NCI-H345 treated with DMSO at 0.1 percent for 48 hours (cell line): Measurements from ENCODE around the gene CELSR1.

Experiments used
- DNase-seq: peaks from one replicate; lab custom pipeline; 2025; ENCODE audit not compliant: unreplicated experiment; lab: John Stamatoyannopoulos, UW

The CELSR1 gene

DNA sequence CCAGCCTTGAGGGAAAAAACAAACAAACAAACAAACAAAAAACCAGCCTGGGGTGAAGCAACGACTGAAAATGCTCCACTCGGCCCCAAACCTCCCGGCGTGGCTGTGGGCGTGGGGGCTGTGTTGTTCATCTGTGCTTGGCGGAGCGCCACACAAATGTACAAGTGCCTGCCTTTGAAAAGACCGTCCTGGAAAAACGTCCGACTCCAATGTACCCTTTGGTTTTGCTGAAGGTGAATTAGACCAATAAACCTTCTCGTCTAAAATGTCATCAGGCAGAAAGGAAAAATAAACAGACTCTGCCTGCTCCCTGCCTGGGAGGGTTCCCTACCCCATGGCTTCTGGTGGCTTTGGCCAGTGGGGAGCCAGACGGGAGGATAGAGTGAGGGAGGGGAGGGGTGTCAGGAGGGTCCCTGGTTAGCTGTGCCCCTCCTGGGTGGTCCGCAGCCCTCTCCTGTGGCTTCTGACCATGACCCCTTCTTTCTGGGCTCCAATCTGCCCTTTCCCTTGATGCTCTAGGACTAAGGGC is 108.0 kb downstream of the CELSR1 start:
- DNase-seq: no peak

DNA sequence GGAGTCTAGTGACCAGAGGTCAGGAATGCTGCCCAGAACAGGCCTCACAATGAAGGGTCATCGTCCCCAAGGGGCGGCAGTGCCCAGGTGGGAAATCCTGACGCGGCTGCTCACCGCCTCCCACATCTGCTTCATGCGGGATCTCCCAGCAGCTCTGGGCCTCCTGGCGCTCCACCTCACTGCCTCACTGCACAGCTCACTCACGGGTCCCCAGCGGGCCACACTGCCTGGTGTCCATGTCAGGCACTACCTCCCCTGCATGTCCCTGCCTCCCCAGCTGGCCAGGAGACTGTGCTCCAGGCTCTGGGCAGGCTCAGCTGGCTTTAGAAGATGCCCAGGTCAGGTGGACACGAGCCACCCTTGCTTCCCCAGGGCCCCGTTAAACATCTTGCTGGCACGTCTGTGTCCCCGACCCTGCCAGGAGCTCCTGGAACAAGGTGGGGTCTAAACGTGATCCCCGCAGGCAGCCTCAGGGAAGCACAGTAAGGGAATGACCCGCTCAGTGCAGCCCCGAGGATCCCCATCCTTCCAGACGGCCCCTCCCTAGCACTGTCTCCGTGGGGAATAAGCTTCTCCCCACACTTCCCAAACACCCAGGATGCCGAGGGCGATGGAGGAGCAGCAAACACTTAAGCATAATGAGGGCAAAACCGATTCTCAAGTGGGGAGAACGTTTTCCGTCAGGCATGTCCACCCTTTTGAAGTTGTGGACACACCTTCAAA is 108.7 kb downstream of the CELSR1 start:
- no peak for DNase-seq

DNA sequence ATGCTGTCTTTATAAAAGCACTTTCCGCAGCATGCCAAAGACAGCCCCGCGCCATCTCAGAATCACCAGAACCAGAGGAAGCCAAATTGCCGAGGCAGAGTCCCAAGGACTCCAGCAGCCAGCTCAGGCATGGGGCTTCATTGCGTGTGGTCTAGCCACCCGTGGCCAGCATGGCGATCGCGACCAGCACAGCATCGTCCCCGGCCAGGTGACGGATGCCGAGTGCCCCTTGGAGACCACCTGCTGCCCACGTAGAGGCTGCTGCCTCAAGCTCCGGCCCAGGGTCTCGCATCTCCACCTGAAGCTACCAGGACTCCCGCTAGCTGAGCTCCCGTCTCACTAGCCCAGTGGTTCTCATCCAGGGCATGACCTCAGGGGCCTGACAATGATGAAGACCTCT is 109.2 kb downstream of the CELSR1 start:
- no peak for DNase-seq

DNA sequence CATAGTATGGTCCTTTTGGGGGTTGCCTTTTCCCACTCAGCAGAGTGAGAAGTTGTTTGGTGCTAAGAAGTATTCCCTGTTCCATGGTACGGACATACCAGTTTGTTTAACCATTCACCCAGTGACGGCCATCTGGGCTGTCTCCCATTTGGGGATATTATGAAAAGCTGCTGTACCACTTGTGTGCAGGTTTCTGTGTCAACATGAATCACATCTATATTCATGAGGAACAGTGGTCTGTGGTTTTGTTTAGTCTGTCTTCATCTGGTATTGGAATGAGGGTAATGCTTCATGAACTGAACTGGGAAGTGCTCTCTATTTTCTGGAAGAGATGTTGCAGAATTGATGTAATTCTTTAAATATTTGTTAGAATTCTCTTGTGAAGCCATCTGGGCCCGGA is 112.4 kb downstream of the CELSR1 start:
- no peak for DNase-seq

DNA sequence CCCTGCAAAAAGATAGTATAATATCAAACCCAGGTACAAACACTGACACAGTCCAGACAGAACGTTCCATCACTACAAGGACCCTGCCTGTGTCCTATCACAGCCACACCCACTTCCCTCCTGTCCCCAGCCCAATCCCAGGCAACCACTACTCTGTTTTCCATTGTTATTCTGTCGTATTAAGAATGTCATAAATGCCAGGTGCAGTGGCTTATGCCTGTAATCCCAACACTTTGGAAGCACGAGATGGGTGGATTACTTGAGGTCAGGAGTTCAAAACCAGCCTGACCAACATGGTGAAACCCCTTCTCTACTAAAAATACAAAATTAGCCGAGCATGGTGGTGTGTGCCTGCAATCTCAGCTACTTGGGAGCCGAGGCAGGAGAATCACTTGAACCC is 112.9 kb downstream of the CELSR1 start:
- DNase-seq: no peak

DNA sequence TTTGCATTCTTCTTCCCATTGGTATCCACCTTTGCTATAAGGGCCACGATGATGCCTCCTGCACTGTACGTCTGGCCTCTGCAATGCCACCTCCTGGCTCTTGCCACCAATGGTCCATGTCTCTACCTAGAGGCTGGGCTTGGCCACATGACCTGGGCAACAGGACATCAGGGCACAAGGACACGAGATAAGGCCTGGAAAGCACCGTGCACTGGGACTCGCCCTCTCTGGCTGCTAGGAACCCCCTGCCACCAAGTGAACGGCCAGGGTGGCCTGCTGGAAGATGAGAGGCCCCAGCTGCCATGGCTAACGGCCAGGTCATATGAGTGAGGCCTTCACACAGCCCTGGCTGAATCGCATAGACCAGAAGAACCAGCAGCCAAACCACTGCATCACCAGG is 114.5 kb downstream of the CELSR1 start:
- no peak for DNase-seq

DNA sequence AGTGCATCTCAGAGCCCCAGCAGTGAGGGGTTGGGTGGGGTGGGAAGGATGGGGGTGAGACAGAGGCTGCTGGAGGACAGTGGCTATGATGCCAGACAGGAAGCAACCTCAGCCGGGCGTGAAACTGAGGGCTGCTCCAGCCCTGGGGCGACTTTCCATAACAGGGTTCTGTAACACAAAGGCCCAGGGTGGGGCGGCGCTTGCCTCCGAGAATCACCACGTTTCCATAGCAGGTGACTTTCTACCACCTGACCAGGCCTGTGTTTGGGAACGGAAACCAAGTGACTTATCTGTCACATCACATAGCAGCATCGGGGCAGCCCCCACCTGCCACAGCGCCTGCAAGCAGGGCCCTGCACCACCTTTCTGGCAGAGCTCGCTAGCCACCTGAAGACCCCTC is 116.2 kb downstream of the CELSR1 start:
- DNase-seq: peak; percentile 25

DNA sequence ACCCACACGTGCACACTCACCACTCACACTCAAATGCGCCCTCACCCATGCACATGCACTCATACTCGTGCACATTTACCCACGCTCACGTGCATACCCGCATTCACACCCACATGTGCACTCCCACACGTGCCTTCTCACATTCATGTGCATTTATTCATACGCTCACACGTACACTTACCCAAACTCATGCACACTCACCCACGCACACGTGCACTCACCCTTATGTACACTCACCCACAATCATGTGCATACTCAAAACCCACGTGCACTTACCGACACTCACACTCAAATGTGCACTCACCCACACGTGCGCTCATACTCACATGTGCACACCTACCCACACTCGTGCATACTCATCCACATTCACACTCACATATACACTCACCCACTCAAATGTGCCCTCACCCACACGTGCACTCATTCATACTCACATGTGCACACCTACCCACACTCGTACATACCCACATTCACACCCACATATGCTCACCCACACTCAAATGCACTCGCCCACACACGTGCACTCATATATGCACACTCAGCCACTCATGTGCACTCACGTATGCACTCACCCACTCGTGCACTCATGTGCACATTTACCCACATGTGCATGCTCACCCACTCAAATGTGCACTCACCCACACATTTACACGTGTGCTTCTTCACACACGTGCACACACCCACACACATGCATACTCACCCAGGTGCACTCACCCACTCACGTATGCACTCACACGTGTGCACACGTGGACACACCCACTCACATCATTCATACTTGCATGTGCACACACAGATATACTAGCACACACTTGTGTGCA is 117.5 kb downstream of the CELSR1 start:
- DNase-seq: no peak

DNA sequence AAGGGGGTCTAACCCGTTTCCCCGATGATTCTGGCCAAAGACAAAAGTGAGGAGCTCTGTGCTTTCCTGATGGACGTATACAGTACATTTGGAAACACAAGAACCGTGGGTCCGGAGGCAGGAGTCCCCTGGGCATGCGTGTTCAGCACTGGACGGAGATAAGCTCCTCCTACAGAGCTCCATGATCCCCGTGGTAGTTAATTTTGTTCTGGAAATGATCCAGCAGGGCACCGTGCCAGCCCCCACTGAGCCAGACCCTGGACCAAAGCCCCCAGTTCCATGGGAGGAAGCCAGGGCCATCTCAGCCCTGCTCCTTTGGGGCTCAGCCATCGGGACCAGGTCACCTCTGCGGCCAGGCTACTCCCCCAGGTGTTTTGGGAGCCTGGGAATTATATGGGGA is 118.6 kb downstream of the CELSR1 start:
- no peak for DNase-seq

DNA sequence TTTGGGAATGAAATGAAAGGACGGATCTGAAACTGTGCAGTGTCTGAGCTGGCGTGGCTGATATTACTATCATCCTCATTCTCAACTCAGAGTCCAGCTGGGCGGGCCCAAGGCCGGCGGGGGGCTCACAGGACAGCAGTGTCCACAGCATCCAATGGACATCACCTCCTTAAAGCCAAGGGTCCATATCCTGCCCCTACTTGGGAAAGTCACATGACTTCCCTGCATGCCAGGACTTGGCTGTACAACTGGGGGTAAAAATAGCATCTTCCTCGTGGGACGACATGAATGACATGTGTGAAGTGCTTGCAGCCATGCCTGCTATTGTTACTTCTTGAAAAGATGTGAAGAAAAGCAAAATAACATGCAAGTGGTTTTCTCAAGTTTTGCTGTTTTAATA is 119.7 kb downstream of the CELSR1 start:
- no peak for DNase-seq

DNA sequence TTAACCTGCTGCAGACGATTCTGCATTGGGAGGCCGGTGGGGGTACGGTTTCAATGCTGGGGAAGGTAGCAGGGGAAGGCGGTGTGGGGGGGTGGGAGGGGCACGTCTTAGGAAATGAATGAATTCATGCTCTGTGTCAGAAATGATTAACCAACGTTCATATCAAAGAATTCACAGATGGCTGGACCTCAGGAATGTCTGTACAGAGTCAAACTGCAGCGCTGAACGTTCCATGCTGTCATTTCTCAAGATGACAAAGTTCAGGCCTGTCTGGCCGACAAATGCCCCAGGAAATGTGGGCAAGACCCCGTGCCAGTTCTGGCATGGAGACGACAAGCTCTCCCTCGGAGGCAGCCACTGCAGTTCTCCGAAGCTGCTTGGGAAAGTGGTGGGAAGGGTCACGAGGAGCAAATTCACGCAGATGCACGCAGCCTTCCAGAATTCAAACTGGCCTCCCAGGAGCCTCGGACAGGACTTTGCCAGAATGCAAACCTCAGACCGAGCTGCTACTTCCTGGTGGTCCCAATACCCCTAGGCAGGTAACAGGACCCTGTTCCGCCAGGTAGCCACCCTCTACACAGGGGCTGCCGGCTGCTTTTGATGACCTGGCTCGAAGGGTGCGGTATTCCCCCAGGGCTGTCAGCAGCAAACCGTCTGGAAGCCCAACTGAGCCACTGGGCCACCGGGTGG is 120.4 kb downstream of the CELSR1 start:
- no peak for DNase-seq

DNA sequence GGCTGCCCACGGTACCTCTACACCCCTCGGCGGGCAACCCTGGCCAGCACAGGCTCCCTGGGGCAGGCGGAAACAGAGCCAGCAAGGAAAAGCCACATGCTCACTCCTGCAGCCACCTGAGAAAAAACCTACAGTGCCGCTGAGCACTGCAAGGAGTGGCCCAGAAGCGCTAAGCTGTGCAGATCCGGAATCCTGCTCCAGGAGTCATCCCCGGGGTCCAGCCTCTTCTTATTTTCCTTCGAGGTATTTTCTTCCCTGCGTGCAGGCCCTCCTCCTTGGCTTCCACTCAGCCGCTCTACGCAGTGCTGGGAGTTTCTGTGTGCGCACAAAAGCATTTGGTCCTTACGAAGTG is 120.9 kb downstream of the CELSR1 start:
- no peak for DNase-seq

DNA sequence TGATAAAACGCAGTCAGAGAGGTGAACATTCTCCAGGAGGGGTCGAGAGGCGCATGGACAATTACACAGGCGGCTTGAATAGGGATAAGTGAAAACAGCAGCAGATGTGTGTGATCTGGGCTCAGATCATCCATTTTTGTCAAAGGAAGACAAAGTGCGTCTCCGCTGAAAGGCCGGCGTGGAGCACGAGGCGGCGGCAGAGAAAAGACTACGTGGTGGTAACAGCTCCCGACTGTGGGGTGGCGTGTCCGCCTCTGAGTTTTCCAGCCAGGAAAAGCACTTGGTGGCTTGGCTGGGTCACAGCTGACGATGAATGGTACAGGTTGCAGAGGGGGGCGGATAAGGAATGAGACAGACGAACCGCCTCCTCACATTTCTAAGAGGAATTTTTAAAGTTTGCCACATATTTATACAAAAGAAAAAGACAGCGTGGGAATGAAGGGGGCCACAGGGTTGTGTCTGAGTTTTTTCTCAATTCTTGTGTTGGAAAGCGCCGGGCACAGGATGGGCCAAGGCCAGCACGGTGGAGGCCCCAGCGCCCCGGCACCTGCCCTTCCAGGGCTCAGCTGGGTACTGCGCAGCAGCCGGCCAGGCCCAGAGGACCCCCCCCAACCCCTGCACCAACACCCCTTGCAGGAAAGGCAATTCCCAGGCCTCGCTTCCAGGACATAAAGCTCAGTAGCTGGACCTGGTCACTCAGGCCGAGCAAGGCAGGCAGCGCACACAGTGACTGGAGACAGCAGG is 121.5 kb downstream of the CELSR1 start:
- no peak for DNase-seq

DNA sequence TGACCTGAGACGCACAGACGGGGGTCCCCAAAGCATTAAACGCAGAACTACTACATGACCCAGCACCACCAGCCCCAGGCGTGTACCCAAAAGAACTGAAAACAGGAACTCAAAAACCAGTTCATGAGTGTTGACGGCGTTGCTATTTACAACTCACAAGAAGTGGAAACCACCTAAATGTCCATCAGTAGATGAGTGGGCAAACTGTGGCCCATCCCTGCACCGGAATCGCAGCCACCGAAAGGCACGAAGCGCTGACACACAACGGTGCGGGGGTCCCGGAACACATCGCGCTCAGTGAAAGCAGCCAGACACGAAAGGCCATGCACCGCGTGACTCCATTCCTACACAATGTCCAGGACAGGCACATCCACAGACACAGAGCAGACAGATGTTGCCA is 122.7 kb downstream of the CELSR1 start:
- no peak for DNase-seq

DNA sequence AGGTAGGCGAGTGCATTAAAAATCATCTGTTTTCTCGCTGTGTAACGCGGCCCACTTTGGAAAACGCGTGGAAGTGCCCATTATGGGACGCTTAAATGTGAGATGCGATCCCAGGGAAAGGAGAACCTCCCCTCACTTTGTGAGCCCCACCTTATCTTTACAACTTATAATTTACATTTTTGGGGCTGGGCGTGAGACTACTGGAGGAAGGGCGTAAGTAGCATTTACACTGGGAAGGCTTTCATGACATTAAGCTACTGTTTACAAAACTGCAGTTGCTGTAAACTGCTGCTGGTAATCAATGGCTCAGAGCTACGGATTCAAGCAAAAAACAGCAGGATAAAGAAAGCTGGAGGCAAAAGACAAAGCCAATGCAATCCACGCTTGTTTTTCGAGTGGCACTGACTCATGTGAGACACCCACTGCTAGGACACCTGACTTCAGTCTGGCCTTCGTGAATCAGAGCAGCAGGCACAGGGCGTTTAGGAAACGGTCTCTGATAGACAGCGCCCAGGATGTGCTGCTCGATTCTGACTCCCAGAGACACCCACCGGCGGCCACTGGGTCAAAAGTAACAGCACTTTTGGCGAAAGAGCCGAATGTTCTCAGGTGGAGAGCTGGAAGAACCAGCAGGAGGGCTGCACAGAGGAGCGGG is 123.6 kb downstream of the CELSR1 start:
- DNase-seq: no peak

DNA sequence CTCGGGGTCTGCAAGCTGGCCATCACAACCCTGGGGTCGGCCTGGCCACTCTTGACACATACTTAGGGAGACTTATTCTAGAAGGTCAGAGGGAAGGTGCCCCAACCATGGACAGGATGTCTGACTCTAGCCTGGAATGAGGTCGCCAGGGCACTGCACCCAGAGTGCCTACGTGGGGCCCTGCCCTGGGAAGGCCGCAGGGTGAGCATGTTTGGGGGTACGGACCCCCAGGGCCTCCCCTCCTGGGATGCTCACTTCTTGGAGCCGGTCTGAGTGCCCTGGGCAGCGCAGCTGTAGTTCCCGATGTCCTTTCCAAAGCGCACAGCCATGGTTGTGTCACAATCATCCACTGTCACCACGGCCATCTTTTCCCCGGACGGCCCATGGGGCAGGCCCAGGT is 126.1 kb downstream of the CELSR1 start:
- DNase-seq: no peak

DNA sequence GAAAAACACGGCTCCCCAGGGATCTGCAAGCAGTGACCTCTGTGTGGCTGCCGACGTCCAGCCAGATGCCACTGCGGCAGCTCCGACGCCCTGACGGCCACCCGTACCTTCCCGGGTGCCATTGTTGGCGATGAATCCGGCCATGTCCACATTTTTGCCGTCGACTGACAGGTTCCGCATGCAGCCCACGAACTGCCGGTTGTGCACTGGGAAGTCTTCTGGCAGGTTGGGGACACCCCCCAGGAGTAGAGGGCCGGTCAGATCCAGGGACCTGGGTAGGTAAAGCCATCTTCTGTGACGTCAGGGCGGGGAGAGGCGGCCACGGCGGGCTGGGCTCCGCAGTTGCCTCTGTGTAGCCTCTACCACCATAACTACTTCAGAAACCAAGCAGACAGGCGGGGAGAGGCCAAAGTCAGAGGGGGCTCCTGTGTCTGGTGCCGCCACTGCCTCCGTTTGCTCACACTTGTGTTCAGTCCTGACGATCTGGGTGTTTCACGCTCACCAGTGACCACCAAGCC is 127.1 kb downstream of the CELSR1 start:
- no peak for DNase-seq

DNA sequence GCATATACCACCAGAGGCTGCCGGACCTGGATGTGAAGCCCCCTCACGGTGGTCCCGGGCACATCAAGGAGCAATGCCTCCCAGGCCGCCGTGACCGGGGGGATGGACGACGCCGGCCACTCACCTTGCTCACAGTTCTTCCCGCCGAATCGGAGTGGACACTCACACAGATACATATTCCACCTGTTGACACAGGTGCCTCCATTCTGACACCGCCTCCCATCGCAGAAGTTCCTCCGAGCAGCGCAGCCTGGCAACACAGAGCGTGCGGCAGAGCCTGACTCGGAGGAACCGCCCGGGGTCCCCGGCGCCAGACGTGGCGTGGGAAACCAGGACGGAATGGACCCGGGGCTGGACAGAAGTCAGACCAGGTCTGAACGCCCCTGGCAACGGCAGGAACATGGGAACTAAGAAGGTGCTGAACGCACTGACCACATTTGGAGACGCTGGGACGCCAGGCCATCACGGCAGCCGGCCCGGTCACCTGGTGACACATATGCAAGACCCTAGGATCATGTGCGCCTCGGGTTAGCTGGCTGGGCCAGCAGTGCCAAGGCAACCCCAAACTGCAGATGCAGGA is 127.7 kb downstream of the CELSR1 start:
- no peak for DNase-seq

DNA sequence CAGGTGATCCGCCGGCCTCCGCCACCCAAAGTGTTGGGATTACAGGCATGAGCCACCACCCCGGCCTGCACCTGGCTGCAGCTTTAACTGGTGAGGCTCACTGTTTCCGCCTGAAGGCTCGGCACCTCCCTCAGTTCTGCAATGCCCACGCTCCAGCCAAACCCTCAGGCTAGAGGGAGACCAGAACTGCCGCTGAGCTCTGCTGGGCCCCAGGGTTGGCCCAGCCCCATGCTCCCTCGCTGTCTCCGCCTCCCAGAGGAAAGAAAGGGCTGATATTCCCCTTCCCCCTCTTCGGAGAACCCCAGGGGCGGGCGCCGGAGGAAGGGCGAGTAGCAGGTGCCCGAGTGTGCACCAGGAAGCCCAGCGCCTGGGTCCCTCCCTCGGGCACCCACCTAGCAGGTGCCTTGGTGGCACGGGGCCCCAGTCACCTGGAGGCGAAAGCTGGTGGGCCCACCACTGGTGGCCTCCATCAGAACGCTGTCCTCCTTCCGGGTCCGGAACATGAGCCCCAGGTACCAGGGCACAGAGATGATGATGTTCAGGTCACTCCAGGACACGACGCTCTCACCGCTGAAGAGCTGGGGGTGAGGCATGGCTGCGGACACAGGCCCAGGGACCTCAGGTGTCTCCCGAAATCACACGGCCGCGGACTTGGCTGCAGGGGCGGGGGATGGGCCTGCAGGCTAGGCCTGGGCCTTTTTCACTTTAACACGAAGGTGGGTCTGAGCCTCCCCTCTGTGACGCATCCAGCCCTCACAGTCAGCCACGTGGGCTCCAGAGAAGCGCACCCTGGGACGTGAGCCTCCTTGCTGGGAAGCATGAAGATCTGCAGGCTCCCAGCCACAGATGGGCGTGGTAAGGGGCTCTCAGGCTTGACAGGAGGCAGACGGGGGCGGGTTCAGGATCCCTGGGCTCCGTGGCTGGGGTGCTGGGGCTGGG is 128.6 kb downstream of the CELSR1 start:
- no peak for DNase-seq
